RPMI7951 (cell line): Measurements from ENCODE around the gene RENBP. TPM values are rescaled to one million over a fixed set of nuclear protein-coding genes. Genes with fewer than 3 reads are reported as not detected.

Source experiments
- DNase-seq: peaks from one replicate; pipeline ENCODE4 v3.0.0-alpha.2; 2012; ENCODE audit warnings: low read depth
- total RNA-seq: library from RNA; depleted of rRNA; stranded (reverse); fragments of >200 nt; shearing (Covaris generic); gene quantifications from 2 replicates; pipeline ENCODE4 v1.2.3, GENCODE V29; 2014; rRNA removed

The RENBP gene
- total RNA-seq, 1 experiment from 2014 or later = 1.7 TPM

DNA sequence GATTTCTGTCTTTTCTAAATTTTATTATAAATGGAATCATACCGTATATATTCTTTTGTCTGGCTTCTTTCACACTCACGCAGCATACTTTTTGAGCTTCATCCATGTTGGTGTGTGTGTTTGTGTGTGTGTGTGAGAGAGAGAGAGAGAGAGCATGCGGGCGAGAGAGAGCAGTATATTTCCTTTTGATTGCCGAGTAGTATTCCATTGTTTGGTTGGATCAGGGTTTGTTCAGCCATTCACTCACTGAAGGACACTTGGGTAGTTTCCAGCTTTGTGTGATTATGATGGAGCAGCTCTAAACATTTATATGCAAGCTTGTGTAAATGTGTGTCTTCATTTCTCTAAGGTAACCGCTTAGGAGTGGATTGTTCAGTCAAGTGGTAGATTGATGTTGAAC, 55.3 kb downstream of the RENBP start:
- DNase-seq = no peak

- DNase-seq = no peak
Observed at GRCh38 chrX:153888344-153888743, 56.1 kb downstream of the RENBP start.

DNA sequence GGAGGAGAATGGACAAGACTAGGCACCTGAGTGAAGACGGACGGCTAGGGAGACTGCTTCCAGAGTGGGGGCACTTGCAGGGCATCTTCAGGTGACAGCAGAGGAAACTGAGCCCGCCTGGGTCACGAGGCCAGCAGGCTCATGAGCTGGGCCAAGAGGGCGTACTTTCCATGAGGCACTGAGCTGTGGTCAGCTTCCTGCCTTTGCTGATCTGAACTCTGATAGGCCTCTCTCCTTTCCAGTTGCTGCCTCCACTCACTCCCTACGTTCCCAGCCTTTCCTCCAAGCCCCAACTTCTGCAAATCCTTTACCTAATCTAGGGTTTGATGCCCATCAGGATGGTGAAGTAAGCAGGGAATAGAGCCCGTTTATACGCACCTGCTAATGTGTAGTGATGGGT, 57.1 kb downstream of the RENBP start:
- no peak for DNase-seq

GRCh38 chrX:153886915-153887314, 57.5 kb downstream of the RENBP start:
- DNase-seq = peak; percentile 43

DNA sequence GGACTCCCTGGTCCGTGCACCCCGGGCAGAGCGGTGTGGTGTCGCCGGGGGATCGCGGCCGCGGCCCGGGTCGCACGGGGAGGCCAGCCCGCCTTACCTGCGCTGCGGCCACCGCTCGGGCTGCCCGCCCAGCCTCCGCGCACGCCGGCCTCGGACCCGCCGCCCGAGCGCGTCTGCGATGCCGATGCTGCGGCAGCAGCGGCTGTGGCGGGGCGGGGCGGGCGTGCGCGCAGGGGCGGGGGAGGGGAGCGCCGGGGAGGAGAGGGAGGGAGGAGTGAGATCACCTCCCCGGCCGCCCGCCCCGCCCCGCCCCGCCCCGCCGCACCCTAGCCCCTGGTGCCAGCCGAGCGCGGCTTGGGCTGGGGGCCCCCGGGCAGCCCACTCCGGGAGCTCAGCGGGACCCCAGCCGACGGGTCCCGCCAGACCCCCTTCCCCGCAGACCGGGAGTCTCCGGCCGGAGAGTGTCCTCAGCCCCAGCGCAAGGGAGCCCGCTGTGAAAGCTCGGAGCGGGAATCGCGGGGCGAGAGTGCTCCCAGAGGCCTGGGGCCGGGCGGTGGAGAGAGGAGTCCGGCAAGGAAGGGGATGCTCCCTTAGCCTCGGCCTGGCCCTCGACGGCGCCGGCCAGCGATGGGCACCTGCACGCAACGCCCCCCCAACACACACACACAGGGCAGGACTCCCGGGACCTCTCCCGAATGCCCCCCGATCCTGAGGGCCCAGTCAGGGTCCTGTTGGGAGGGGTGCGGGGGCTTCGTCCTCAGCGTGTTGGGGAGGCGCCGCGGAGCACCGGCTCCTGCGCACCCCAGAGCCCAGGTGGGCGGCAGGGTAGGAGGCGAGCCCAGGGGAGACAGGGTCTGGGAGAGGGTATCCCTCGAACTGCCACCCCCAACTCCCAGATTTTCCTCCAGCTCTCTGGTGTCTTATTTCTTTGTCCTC, 58.2 kb downstream of the RENBP start, which contains the start of gene L1CAM:
L1CAM (minus strand) TSS at position 206 of the 936 bp plus-strand sequence. CDS start 10,337 bp downstream, outside the sequence.
- DNase-seq = no peak

Other genes with a start within 250 kb of the RENBP start
- 128 and 135 TPM in 2 replicates for gene BCAP31, start 220.3 kb downstream of the RENBP start, total RNA-seq
- 7.0 and 9.8 TPM in 2 replicates for gene ABCD1, start 219.8 kb downstream of the RENBP start, total RNA-seq
- 2.0 and 3.8 TPM in 2 replicates for gene PLXNB3, start 180.4 kb downstream of the RENBP start, total RNA-seq
- 0.12 and 1.1 TPM in 2 replicates for gene SRPK3, start 163.6 kb downstream of the RENBP start, total RNA-seq
- 67.7 and 69.4 TPM in 2 replicates for gene IDH3G, start 150.3 kb downstream of the RENBP start, total RNA-seq
- gene SSR4, start 150.0 kb downstream of the RENBP start, total RNA-seq = 203 and 247 TPM in 2 replicates
- 0.12 and 0.68 TPM in 2 replicates for gene PDZD4, start 114.1 kb downstream of the RENBP start, total RNA-seq
- 49.5 and 58.9 TPM in 2 replicates for gene L1CAM, start 58.5 kb downstream of the RENBP start, total RNA-seq
- gene AVPR2, start 40.0 kb downstream of the RENBP start, total RNA-seq = 0.20 TPM in 1 of 2 replicates, not detected in the other
- gene ARHGAP4, start 18.4 kb downstream of the RENBP start, total RNA-seq = 0.29 and 1.9 TPM in 2 replicates
- gene NAA10, start 9.6 kb downstream of the RENBP start, total RNA-seq = 96.4 and 136 TPM in 2 replicates
- gene HCFC1, start 27.2 kb upstream of the RENBP start, total RNA-seq = 21.6 and 23.6 TPM in 2 replicates
- gene TMEM187, start 28.1 kb upstream of the RENBP start, total RNA-seq = 5.8 and 6.6 TPM in 2 replicates
- gene IRAK1, start 75.3 kb upstream of the RENBP start, total RNA-seq = 38.1 and 44.2 TPM in 2 replicates
- 12.5 and 12.9 TPM in 2 replicates for gene MECP2, start 153.1 kb upstream of the RENBP start, total RNA-seq
- not detected in 2 replicates for gene OPN1LW, start 199.6 kb upstream of the RENBP start, total RNA-seq
- gene OPN1MW, start 238.0 kb upstream of the RENBP start, total RNA-seq = not detected in 2 replicates